GM10248 (cell line): Measurements from ENCODE around the gene CALR3.
"Not testable (repeated sequence)": the region's sequence is repeated elsewhere in the genome, so short reads cannot be mapped to it uniquely, and the experiment has no call there.

ENCODE experiments used
- CTCF ChIA-PET: fragments of 300-600 bp; sonication (Branson Sonifier 250); formaldehyde crosslinking; extraction: SDS; loops from one replicate; lab custom pipeline; 2021; ENCODE audit warnings: antibody characterized with exemption; lab: Yijun Ruan, JAX
- POLR2A ChIA-PET: fragments of 350-650 bp; sonication (Branson Sonifier 250); formaldehyde crosslinking; extraction: SDS; loops from one replicate; lab custom pipeline; 2020; ENCODE audit warnings: antibody characterized with exemption; lab: Yijun Ruan, JAX
- DNase-seq: peaks from one replicate; pipeline ENCODE4 v3.0.0; 2012; ENCODE audit errors: extremely low spot score
- CTCF ChIP-seq: IDR thresholded peaks from 2 replicates; pipeline ENCODE4 v1.5.1; 2012; ENCODE audit warnings: mild to moderate bottlenecking, low read depth; ENCODE audit errors: extremely low read depth, missing control alignments, control extremely low read depth

Gene CALR3

DNA sequence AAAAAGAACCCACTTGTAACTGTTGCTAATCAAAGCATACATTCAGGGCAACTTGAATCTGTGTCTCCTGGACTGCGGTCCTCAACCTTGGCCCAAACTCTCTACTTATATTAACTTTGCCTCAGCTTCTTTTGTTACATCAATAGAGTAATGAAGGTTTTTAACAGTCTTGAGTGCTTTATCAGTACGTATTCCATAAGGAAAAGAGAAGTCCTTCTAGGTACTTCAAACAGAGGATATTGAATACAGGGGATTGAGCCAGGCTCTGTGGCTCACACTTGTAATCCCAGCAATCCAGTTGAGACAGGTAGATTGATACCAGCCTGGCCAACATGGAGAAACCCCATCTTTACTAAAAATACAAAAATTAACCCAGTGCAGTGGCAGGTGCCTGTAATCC is 23.0 kb downstream of the CALR3 start:
- POLR2A ChIA-PET = no interaction called here
- no peak for DNase-seq
- CTCF ChIA-PET = interaction anchor here (1.1 kb wide), 1 partner anchor 9 kb away, joined by 3 read pairs; no protein-coding TSS in a partner anchor
- no peak for TF ChIP-seq CTCF

DNA sequence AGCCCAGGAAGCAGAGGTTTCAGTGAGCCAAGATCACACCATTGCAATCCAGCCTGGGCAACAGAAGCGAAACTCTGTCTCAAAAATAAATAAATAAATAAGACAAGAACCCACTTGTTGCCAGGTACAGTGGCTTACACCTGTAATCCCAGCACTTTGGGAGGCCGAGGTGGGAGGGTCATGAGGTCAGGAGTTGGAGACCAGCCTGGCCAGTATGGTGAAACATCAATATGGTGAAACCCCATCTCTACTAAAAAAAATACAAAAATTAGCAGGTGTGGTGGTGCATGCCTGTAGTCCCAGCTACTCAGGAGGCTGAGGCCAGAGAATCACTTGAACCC is 23.4 kb downstream of the CALR3 start:
- POLR2A ChIA-PET, DNase-seq: not testable (repeated sequence)
- CTCF ChIA-PET = interaction anchor here (1.1 kb wide), 1 partner anchor 9 kb away, joined by 3 read pairs; no protein-coding TSS in a partner anchor

- POLR2A ChIA-PET = no interaction called here
- peak; percentile 50 for DNase-seq
Measured at GRCh38 chr19:16470911-16471811, 24.8 kb downstream of the CALR3 start.

GRCh38 chr19:16470541-16470910 is 25.4 kb downstream of the CALR3 start:
- no peak for DNase-seq
- no peak for TF ChIP-seq CTCF
- CTCF ChIA-PET = interaction anchor here (1.0 to 1.5 kb wide), 3 partner anchors 9 to 23 kb away, joined by 3 to 5 read pairs (median 5); no protein-coding TSS in a partner anchor
- POLR2A ChIA-PET = no interaction called here

More at GRCh38 chr19:16470911-16471811, 24.8 kb downstream of the CALR3 start:
- CTCF ChIA-PET = interaction anchor here (1.0 to 1.5 kb wide), 3 partner anchors 9 to 24 kb away, joined by 3 to 5 read pairs (median 5); no protein-coding TSS in a partner anchor
- no peak for TF ChIP-seq CTCF

- POLR2A ChIA-PET = interaction anchor here (0.6 kb wide), 1 partner anchor 178 kb away, joined by 7 read pairs; no protein-coding TSS in a partner anchor
- DNase-seq = no peak
- CTCF ChIA-PET = interaction anchor here (0.5 to 0.9 kb wide), 4 partner anchors 13 to 794 kb away, joined by 3 to 4 read pairs (median 3); no protein-coding TSS in a partner anchor
- TF ChIP-seq CTCF = no peak
Measured at GRCh38 chr19:16467581-16467980, 28.4 kb downstream of the CALR3 start.

DNA sequence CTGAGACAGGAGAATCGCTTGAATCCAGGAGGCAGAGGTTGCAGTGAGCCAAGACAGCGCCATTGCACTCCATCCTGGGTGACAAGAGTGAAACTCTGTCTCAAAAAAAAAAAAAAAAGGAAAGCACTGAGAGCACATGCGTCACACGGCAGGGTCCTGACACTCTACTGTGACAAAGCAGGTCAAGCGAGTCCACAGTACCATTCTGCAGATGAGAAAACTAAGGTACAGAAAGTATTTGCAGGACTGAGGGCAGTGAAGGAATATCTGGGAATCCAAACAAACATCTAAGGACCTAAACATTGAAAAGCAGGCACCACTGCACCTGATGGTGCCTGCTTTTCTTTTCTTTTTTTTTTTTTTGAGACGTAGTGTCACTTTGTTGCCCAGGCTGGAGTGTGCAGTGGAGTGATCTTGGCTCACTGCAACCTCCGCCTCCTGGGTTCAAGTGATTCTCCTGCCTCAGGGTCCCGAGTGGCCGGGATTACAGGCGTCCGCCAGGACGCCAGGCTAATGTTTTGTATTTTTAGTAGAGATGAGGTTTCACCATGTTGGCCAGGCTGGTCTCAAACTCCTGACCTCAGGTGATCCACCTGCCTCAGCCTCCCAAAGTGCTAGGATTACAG is 29.1 kb downstream of the CALR3 start:
- DNase-seq, CTCF ChIA-PET, POLR2A ChIA-PET: not testable (repeated sequence)

DNA sequence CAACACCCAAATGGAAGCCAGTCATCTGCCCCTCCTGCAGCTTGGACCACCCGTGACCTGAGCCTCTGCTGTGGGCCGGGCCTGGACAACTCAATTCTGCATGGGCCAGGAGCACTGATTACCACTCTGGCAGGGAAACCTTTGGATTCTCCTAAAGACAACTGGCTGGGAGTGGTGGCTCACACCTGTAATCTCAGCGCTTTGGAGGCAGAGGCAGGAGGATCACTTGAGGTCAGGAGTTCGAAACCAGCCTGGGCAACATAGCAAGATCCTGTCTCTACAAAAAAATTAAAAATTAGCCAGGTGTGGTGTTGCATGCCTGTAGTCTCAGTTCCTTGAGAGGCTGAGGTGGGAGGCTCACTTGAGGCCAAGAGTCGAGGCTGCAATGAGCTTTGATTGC is 30.7 kb downstream of the CALR3 start:
- CTCF ChIA-PET = interaction anchor here (1.7 kb wide), 1 partner anchor 15 kb away, joined by 4 read pairs; no protein-coding TSS in a partner anchor
- POLR2A ChIA-PET = interaction anchor here (0.6 kb wide), 1 partner anchor 8 kb away, joined by 3 read pairs; no protein-coding TSS in a partner anchor
- no peak for TF ChIP-seq CTCF
- DNase-seq = no peak
